Keratinocyte (primary cell): ENCODE data around the gene CCDC61. TPM values are rescaled to one million over a fixed set of nuclear protein-coding genes. Genes with fewer than 3 reads are reported as not detected.

Source experiments
- DNase-seq: peaks from one replicate; pipeline ENCODE4 v3.0.0-alpha.2; 2011; ENCODE audit warnings: low read depth, missing footprints, low spot score
- FAIRE-seq: peaks from 2 replicates; lab custom pipeline; 2011; peaks lifted over from hg19 to GRCh38; lab: Jason Lieb, UNC
- H2AFZ ChIP-seq: 2 replicates; pipeline ENCODE4 v1.6.0; 2012; ENCODE audit warnings: low read length, control low read depth, inconsistent platforms; ENCODE audit not compliant: control insufficient read depth
- H3K27ac ChIP-seq: 2 replicates; pipeline ENCODE4 v1.5.1; 2011; ENCODE audit warnings: low read length; ENCODE audit not compliant: control insufficient read depth, insufficient read depth
- H3K27me3 ChIP-seq: 3 replicates; pipeline ENCODE4 v1.6.0; 2011; ENCODE audit warnings: low read length; ENCODE audit not compliant: control insufficient read depth, insufficient read depth; ENCODE audit errors: extremely low read depth
- H3K36me3 ChIP-seq, 2 experiments: 2 replicates in 1 of 2; 3 replicates in 1 of 2; pipeline ENCODE4 v1.5.1; 2011; ENCODE audit warnings: low read length in 2 of 2, mild to moderate bottlenecking in 1 of 2; ENCODE audit not compliant: control insufficient read depth in 2 of 2, insufficient read depth in 2 of 2; ENCODE audit errors: extremely low read depth in 1 of 2
- H3K4me1 ChIP-seq: 3 replicates; pipeline ENCODE4 v1.5.1; 2011; ENCODE audit warnings: low read length; ENCODE audit not compliant: control insufficient read depth, insufficient read depth; ENCODE audit errors: extremely low read depth
- H3K4me2 ChIP-seq: 3 replicates; pipeline ENCODE4 v1.6.0; 2011; ENCODE audit warnings: low read depth, low read length; ENCODE audit not compliant: control insufficient read depth, insufficient read depth; ENCODE audit errors: extremely low read depth
- H3K4me3 ChIP-seq, 3 experiments: fragments of 200-600 bp in 1 of 3; sonication (generic) in 1 of 3; 2 replicates in 2 of 3; 3 replicates in 1 of 3; pipeline ENCODE4 v1.5.1; 2011 to 2016; ENCODE audit warnings: low read length in 3 of 3, mild to moderate bottlenecking in 3 of 3, control low read depth in 2 of 3, inconsistent platforms in 1 of 3, low read depth in 1 of 3, mixed read lengths in 1 of 3, mixed run types in 1 of 3, moderate library complexity in 1 of 3; ENCODE audit not compliant: control insufficient read depth in 2 of 3, insufficient read depth in 2 of 3; ENCODE audit errors: extremely low read depth in 1 of 3
- H3K79me2 ChIP-seq: 2 replicates; pipeline ENCODE4 v1.6.0; 2012; ENCODE audit warnings: low read length; ENCODE audit not compliant: control insufficient read depth, insufficient read depth
- H3K9ac ChIP-seq: 3 replicates; pipeline ENCODE4 v1.6.0; 2011; ENCODE audit warnings: low read length; ENCODE audit not compliant: control insufficient read depth, insufficient read depth; ENCODE audit errors: extremely low read depth
- H3K9me1 ChIP-seq: 3 replicates; pipeline ENCODE4 v1.6.0; 2011; ENCODE audit warnings: low read length; ENCODE audit not compliant: control insufficient read depth, insufficient read depth; ENCODE audit errors: extremely low read depth
- H3K9me3 ChIP-seq: 2 replicates; pipeline ENCODE4 v1.5.1; 2012; ENCODE audit warnings: low read depth, low read length; ENCODE audit not compliant: control insufficient read depth
- H4K20me1 ChIP-seq: 3 replicates; pipeline ENCODE4 v1.6.0; 2011; ENCODE audit warnings: low read length; ENCODE audit not compliant: control insufficient read depth, insufficient read depth; ENCODE audit errors: extremely low read depth
- EZH2 ChIP-seq: IDR thresholded peaks from one replicate; pipeline ENCODE4 v1.6.1; 2012; ENCODE audit warnings: inconsistent platforms, mild to moderate bottlenecking, low read length, moderate library complexity
- dilution Hi-C: fragments of 300-500 bp; cut with MboI; formaldehyde crosslinking; loops from one replicate; pipeline ENCODE4 v1.7.0; 2020; ENCODE audit warnings: low sequenced_read_pairs; ENCODE audit not compliant: extremely low pct_ligation_motif_present
- polyA plus RNA-seq, 5 experiments: library from polyadenylated mRNA; depleted of rRNA in 3 of 5; stranded (reverse) in 3 of 5; stranded (forward) in 1 of 5; unstranded in 1 of 5; fragments of >200 nt; gene quantifications; 1 replicate in 1 of 5; 2 replicates in 3 of 5; 3 replicates in 1 of 5; pipeline versions ENCODE4 v1.2.1 to v1.2.3, GENCODE V29; 2011 to 2012; ENCODE audit warnings: missing spikeins in 2 of 5, low read depth in 1 of 5, low replicate concordance in 1 of 5
- TF ChIP-seq, protein P1 (sequence below), 3 experiments: IDR thresholded peaks in 1 of 3; conservative IDR thresholded peaks in 1 of 3; optimal IDR thresholded peaks in 1 of 3; 2 replicates in 2 of 3; 3 replicates in 1 of 3; pipeline versions ENCODE3 to v1.5.1; 2011; ENCODE audit warnings: low read length in 3 of 3, mild to moderate bottlenecking in 3 of 3, moderate library complexity in 2 of 3, control low read depth in 1 of 3, inconsistent platforms in 1 of 3; ENCODE audit not compliant: insufficient read depth in 2 of 3; ENCODE audit errors: extremely low read depth in 1 of 3

The CCDC61 gene
- polyA plus RNA-seq, 1 donor (not counting 4 experiments of a cell fraction or from before 2014, with no cell fraction given), result 5.8 TPM

DNA sequence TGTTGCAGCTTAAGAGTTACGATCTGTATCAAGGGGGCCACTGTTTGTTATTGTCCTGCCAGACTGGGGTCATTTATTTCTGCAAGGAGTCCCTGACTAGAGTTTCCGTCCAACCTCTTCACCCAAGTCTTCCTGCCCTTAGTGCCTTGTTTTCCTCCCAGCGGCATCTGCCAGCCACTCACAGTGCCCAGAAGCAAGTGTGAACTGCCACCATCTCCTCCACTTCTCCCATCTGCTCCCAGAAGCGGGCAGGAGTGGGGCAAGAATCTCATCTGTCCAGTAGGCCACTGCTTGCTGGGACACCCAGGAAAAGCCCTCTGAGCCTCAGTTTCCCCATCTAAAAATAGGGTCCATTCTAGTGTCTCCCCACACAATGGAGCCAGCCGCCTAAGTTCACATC is 25.6 kb upstream of the CCDC61 start:
- Histone ChIP-seq H3K4me2 (no peak overlapping the region), H4K20me1 (no peaks in the 10 kb centered on the region), H3K27me3 (peaks cover 29% of the 10 kb centered on the region), H3K9me3 (no peaks in the 10 kb centered on the region), H2AFZ (no peak overlapping the region), H3K9me1 (no peaks in the 10 kb centered on the region), H3K4me1 (peaks cover 3% of the 10 kb centered on the region), H3K79me2 (no peaks in the 10 kb centered on the region), H3K9ac (no peak overlapping the region), H3K27ac (no peak overlapping the region), H3K4me3 (no peak overlapping the region), H3K36me3 (no peaks in the 10 kb centered on the region)
- TF ChIP-seq, protein P1, sequence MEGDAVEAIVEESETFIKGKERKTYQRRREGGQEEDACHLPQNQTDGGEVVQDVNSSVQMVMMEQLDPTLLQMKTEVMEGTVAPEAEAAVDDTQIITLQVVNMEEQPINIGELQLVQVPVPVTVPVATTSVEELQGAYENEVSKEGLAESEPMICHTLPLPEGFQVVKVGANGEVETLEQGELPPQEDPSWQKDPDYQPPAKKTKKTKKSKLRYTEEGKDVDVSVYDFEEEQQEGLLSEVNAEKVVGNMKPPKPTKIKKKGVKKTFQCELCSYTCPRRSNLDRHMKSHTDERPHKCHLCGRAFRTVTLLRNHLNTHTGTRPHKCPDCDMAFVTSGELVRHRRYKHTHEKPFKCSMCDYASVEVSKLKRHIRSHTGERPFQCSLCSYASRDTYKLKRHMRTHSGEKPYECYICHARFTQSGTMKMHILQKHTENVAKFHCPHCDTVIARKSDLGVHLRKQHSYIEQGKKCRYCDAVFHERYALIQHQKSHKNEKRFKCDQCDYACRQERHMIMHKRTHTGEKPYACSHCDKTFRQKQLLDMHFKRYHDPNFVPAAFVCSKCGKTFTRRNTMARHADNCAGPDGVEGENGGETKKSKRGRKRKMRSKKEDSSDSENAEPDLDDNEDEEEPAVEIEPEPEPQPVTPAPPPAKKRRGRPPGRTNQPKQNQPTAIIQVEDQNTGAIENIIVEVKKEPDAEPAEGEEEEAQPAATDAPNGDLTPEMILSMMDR (optimal IDR thresholded peaks at IDR 0.05 in 1 of 3, IDR thresholded peaks at IDR 0.05 in 1 of 3, conservative IDR thresholded peaks at IDR 0.05 in 1 of 3; ENCODE audit: extremely low read depth in 1 of 3, insufficient read depth in 2 of 3, low read length in 3 of 3), result no peak
- TF ChIP-seq EZH2, result no peak
- FAIRE-seq (no peak), DNase-seq (no peak)
- dilution Hi-C loops, result no loop called here

DNA sequence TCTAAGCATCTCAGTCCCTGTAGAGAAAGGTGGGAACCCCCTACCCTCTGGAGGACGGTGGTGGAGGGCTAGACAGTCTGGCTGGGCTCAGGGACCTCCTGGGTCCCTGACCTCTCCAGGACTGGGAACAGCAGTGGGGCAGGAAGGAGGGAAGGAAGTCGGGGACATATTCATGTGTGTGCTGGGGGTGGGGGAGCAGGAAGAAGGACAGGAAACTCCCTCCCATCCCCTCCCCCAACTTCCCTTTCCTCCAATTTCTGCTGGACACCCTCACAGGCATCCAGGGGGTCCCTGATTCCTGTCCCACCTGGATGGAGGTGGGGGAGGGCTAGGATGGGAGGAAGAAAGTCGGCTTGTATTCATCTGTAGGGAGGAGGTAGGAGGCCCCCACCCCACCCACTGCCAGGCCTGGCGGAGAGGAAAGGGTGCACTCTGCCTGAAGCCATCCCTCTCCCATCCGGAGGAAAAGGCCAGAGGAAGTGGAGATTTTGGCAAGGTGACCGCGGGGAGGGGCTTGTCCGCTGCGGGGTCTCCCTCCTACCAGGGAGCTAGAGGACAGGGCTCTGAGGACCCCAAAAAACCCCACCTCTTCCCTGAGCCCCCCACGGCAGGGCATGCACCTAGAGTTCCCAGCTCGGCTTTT is 23.9 kb upstream of the CCDC61 start:
- dilution Hi-C loops, result no loop called here
- Histone ChIP-seq H3K79me2 (no peaks in the 10 kb centered on the region), H3K36me3 (no peaks in the 10 kb centered on the region), H3K4me1 (peaks cover 3% of the 10 kb centered on the region), H3K4me2 (no peak overlapping the region), H3K27ac (no peak overlapping the region), H4K20me1 (no peaks in the 10 kb centered on the region), H3K9me1 (no peaks in the 10 kb centered on the region), H3K9me3 (no peaks in the 10 kb centered on the region), H3K27me3 (peaks cover 33% of the 10 kb centered on the region), H3K9ac (no peak overlapping the region), H2AFZ (no peak overlapping the region), H3K4me3 (no peak overlapping the region)
- FAIRE-seq, result no peak
- no peak for DNase-seq
- TF ChIP-seq, protein P1 (optimal IDR thresholded peaks at IDR 0.05 in 1 of 3, IDR thresholded peaks at IDR 0.05 in 1 of 3, conservative IDR thresholded peaks at IDR 0.05 in 1 of 3; ENCODE audit: extremely low read depth in 1 of 3, insufficient read depth in 2 of 3, low read length in 3 of 3), result no peak
- no peak for TF ChIP-seq EZH2
